ENCODE results near the gene ZHX3. TPM values are rescaled to one million over a fixed set of nuclear protein-coding genes. Genes with fewer than 3 reads are reported as not detected.

ZHX3 gene
- total and polyA plus RNA-seq, 2 of the 4 experiments (the other 2 are of a cell fraction) = 25.0 to 28.0 TPM

- no peak for TF ChIP-seq SMC3 (IDR thresholded peaks at IDR 0.05; ENCODE audit: low read depth, low read length)
Measured at GRCh38 chr20:41366546-41367392, 49.2 kb upstream of the ZHX3 start, which contains the start of gene EMILIN3 (continued).

- Histone ChIP-seq H3K9ac (ENCODE audit: low read depth, low read length) (no peak overlapping the region), H3K9me1 (ENCODE audit: insufficient read depth, low read length) (no peaks in the 10 kb centered on the region), H4K91ac (ENCODE audit: insufficient read depth, low read depth, low read length) (no peak overlapping the region), H3K4me3 (ENCODE audit: insufficient read depth, low read depth, low read length) (peak overlapping the region; percentile 17; the same call in 1 of the 2 replicates), H3K23ac (ENCODE audit: low read depth, low read length) (no peak overlapping the region), H2BK5ac (ENCODE audit: low read depth, low read length, poor library complexity, severe bottlenecking) (no peak overlapping the region), H3K56ac (ENCODE audit: extremely low read depth, insufficient read depth, low read length) (no peak overlapping the region), H2BK20ac (ENCODE audit: low read depth, low read length) (no peak overlapping the region), H3K14ac (replicated peaks; ENCODE audit: low read depth, low read length) (no peak overlapping the region), H2AK9ac (replicated peaks; ENCODE audit: low read depth, low read length, poor library complexity) (peak overlapping the region; percentile 70), H3K36me3 (ENCODE audit: control insufficient read depth, insufficient read depth, low read length) (no peaks in the 10 kb centered on the region), H3K18ac (ENCODE audit: low read depth, low read length) (no peak overlapping the region), H2BK15ac (ENCODE audit: low read depth, low read length) (no peak overlapping the region), H4K8ac (ENCODE audit: low read depth in 2 of 2, low read length in 2 of 2) (no peak overlapping the region), H3K4me1 (ENCODE audit: control insufficient read depth, insufficient read depth, low read length) (no peaks in the 10 kb centered on the region), H2BK120ac (ENCODE audit: low read depth, low read length) (no peak overlapping the region), H4K20me1 (ENCODE audit: insufficient read depth, low read length) (peaks cover 4% of the 10 kb centered on the region; the same call in 1 of the 2 replicates), H4K5ac (ENCODE audit: low read depth, low read length) (no peak overlapping the region), H2AK5ac (ENCODE audit: low read depth, low read length) (no peak overlapping the region), H3K27ac (ENCODE audit: insufficient read depth, low read length) (no peak overlapping the region), H2AFZ (replicated peaks; ENCODE audit: low read length, poor library complexity) (peak overlapping the region; percentile 48), H3K4me2 (ENCODE audit: low read depth, low read length) (peak overlapping the region; percentile 36; the same call in 1 of the 2 replicates), H3K4ac (ENCODE audit: low read depth, low read length) (no peak overlapping the region), H3K79me1 (ENCODE audit: low read depth in 1 of 2, low read length in 2 of 2) (no peaks in the 10 kb centered on the region), H3K9me3 (ENCODE audit: control insufficient read depth, insufficient read depth, low read length) (peaks cover 1% of the 10 kb centered on the region; the same call in 1 of the 2 replicates), H3K27me3 (ENCODE audit: control insufficient read depth, insufficient read depth, low read length) (peaks cover 59% of the 10 kb centered on the region)
- CTCF ChIA-PET = no interaction called here
- WGBS, 2 experiments (ENCODE audit: extremely low coverage in 2 of 2, insufficient read length in 1 of 2) = 21% methylated on average over 18 of the region's 76 CpGs; no CpG with 5 or more reads in 1 of the 2 experiments
- no peak for DNase-seq
- intact Hi-C loops (cut with micrococcal nuclease) (no loop called here), in situ Hi-C loops (cut with MboI; ENCODE audit: low sequenced_read_pairs) (no loop called here), dilution Hi-C loops (cut with HindIII; ENCODE audit: low sequenced_read_pairs, unreplicated experiment) (no loop called here)
- ATAC-seq (ENCODE audit: low read depth) = peak; percentile 60
- TF ChIP-seq USF2 (IDR thresholded peaks at IDR 0.05; ENCODE audit: low read depth, low read length) = no peak
- TF ChIP-seq CTCF (conservative IDR thresholded peaks at IDR 0.05; ENCODE audit: low read depth, low read length) = no peak
- TF ChIP-seq CEBPB (IDR thresholded peaks at IDR 0.05; ENCODE audit: low read depth, low read length) = no peak
- no peak for TF ChIP-seq RCOR1 (IDR thresholded peaks at IDR 0.05; ENCODE audit: insufficient replicate concordance, low read length)
- POLR2A ChIA-PET (ENCODE audit: unreplicated experiment) = no interaction called here
- no TSS peak for BruUV-seq (replicated peaks)
Measured at GRCh38 chr20:41365777-41366545, 48.4 kb upstream of the ZHX3 start.
